Large intestine (tissue), 3 donors: ENCODE data around the gene MGAT4B. TPM values are rescaled to one million over a fixed set of nuclear protein-coding genes. Genes with fewer than 3 reads are reported as not detected.

Experiments
- DNase-seq, 2 donors: peaks; one replicate each; pipeline versions ENCODE4 v3.0.0 to v3.0.0-alpha.2; 2013
- H3K27ac ChIP-seq: one replicate; pipeline ENCODE4 v1.5.1; 2013; ENCODE audit warnings: low read length
- H3K27me3 ChIP-seq: 2 replicates; pipeline ENCODE4 v1.6.1; 2013; ENCODE audit warnings: low read length; ENCODE audit not compliant: control insufficient read depth, insufficient read depth
- H3K36me3 ChIP-seq: 2 replicates; pipeline ENCODE4 v1.6.1; 2013; ENCODE audit warnings: low read length; ENCODE audit not compliant: control insufficient read depth, insufficient read depth
- H3K4me1 ChIP-seq: one replicate; pipeline ENCODE4 v1.6.1; 2013; ENCODE audit warnings: low read length; ENCODE audit not compliant: control insufficient read depth, insufficient read depth
- H3K4me3 ChIP-seq: one replicate; pipeline ENCODE4 v1.5.1; 2013; ENCODE audit warnings: low read length
- H3K9me3 ChIP-seq: one replicate; pipeline ENCODE4 v1.6.1; 2013; ENCODE audit warnings: mild to moderate bottlenecking, low read depth, low read length, moderate library complexity; ENCODE audit not compliant: control insufficient read depth
- WGBS: methylation state at CpG from one replicate; pipeline ENCODE4 v1.1.5; 2013; ENCODE audit warnings: low lambda C conversion rate; ENCODE audit not compliant: insufficient coverage; 5-methylcytosine and 5-hydroxymethylcytosine counted together
- polyA plus RNA-seq: library from polyadenylated mRNA; unstranded; fragments of 120-200 nt; gene quantifications from one replicate; pipeline ENCODE4 v1.2.1, GENCODE V29; 2013

The MGAT4B gene
- polyA plus RNA-seq, 1 donor: 185 TPM

DNA sequence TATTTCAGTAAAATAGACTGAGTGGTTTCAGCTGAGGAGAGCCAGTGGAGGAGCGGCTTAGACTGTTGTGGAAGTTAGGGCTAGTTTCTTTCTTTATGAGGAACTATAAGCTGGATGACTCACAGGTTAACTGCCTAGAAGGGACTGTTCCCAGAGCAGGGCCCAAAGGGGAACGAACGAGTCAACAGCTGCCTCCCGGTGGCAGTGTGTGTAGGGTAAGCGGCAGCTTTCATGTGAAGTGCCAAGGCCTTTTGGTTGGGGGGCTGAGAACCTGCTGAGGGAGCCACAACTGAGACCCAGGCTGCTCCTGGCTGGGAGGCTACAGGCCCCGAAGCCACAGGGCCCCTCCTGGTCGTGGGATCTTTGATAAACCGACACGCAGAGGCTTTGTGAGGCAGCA is 21.0 kb upstream of the MGAT4B start:
- DNase-seq: peak in 1 of 2 donors; percentile 72
- WGBS: 60% methylated on average over 1 of the region's 9 CpGs

DNA sequence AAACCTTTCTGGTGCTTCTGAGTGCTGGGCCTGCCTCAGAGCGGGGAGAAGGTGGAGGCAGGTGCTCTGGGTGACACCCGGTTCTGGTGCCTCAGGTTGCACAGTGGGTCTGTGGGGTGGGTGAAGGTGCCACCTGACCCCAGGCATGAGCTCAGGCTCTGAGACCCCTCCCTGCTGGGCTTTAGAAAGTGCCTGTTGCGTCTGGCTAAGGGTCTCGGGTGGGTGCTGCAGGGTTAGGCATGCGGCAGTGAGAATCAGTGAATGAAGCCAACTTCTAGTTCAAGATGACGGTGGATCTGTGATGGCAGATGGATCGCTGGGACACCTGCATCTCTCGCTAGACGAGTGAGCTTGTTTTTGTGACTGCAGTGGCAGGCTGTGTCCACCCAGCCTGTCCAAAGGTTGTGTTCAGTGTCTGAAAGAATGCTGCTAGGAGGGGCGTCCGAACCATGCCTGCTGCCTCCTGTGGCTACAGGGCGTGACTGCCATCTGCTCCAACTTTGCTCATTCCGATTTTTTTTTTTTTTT is 19.1 kb upstream of the MGAT4B start:
- H3K4me1 ChIP-seq: peaks cover 57% of the 10 kb centered on the region
- H3K27me3 ChIP-seq: no peaks in the 10 kb centered on the region
- DNase-seq: peak; percentile 76 to 86
- H3K4me3 ChIP-seq: no peak overlapping the region
- peaks cover 74% of the 10 kb centered on the region for H3K36me3 ChIP-seq
- peaks cover 6% of the 10 kb centered on the region for H3K9me3 ChIP-seq
- 60% methylated on average over 1 of the region's 13 CpGs for WGBS
- peak overlapping the region; percentile 63 for H3K27ac ChIP-seq

More for the DNA sequence above, 21.0 kb upstream of the MGAT4B start:
- H3K27ac ChIP-seq: peak overlapping the region; percentile 66
- peaks cover 3% of the 10 kb centered on the region for H3K9me3 ChIP-seq
- H3K4me3 ChIP-seq: no peak overlapping the region
- H3K36me3 ChIP-seq: peaks cover 84% of the 10 kb centered on the region
- peaks cover 48% of the 10 kb centered on the region for H3K4me1 ChIP-seq
- H3K27me3 ChIP-seq: no peaks in the 10 kb centered on the region

DNA sequence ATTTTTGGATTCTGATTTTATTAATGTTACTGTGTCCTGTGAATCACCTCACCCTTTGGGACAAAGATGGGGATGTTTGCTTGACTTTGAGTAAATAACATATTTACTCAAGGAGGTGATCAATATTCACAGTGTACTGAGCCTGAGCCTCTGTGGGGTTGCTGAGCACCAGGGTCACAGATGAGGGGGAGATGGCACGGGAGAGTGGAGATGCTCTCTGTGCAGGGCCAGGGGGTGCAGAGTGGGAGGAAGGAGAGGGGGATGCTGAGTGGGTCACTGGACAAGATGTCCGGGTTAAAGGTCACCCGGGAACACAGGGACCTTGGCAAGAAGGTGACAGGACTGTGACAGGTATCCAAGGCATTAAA is 18.1 kb upstream of the MGAT4B start:
- H3K36me3 ChIP-seq: peaks cover 65% of the 10 kb centered on the region
- H3K4me3 ChIP-seq: no peak overlapping the region

DNA sequence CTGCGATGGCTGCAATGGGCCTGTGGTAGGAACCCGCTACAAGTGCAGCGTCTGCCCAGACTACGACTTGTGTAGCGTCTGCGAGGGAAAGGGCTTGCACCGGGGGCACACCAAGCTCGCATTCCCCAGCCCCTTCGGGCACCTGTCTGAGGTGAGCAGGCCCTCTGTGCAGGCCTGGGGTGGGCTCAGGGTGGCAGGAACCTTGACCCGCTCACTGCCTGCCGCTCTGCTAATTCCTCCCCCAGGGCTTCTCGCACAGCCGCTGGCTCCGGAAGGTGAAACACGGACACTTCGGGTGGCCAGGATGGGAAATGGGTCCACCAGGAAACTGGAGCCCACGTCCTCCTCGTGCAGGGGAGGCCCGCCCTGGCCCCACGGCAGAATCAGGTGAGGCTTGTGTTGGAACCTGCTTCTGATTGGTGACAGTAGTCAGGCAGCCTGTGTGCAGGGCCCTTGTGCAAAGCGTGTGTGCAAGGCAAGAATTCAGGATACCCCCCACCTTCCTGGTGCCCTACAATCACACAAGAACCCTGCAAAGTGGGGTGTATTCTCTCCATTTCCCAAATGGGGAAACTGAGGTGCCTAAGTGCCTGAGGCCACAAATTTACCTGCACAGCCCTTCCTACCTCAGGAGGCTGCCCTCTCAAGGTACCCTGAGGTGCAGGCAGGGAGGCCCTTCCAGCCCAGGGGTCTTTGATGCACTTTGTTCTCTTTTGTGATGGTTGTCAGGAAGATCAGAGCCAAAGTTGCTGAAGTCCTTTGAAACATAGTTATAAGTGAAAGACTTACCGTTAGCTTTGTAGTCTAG is 17.5 kb upstream of the MGAT4B start:
- H3K4me1 ChIP-seq: peaks cover 71% of the 10 kb centered on the region
- peaks cover 61% of the 10 kb centered on the region for H3K36me3 ChIP-seq
- no peak overlapping the region for H3K4me3 ChIP-seq
- peaks cover 9% of the 10 kb centered on the region for H3K9me3 ChIP-seq
- H3K27me3 ChIP-seq: no peaks in the 10 kb centered on the region
- no peak for DNase-seq
- WGBS: no CpG with 5 or more reads among the region's 22 CpGs
- no peak overlapping the region for H3K27ac ChIP-seq

More for the DNA sequence above, 18.1 kb upstream of the MGAT4B start:
- H3K4me1 ChIP-seq: peaks cover 65% of the 10 kb centered on the region
- peaks cover 6% of the 10 kb centered on the region for H3K9me3 ChIP-seq
- no peaks in the 10 kb centered on the region for H3K27me3 ChIP-seq
- DNase-seq: no peak
- WGBS: no CpG with 5 or more reads among the region's 3 CpGs
- no peak overlapping the region for H3K27ac ChIP-seq

DNA sequence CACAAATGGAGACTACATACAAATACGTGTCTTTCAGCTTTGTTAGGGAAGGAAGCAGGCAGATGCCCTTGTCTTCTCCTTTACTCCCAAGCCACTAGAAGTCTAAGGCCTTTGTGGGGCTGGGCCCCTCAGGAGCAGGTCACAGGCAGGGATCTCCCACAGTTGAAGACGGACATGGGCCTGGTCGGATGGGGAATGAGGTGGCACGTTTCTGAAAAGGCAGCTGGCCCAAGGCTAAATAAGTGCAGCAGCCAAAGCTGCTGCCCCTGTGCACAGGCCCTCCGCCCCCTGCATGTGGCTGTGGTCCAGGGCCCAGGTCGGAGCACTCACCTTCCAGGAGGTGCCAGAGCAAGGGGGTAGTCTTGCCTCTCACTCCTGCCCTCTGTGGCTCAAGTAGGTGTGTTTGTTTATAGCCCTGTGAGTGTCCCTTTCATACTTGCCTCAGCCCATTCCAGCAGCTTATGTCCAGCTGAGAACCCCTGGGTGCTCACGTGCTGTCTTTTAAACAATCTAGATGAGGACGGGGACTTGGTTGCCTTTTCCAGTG is 15.9 kb upstream of the MGAT4B start:
- no CpG with 5 or more reads among the region's 8 CpGs for WGBS
- H3K9me3 ChIP-seq: peaks cover 11% of the 10 kb centered on the region
- H3K27me3 ChIP-seq: no peaks in the 10 kb centered on the region
- no peak for DNase-seq
- peaks cover 47% of the 10 kb centered on the region for H3K36me3 ChIP-seq
- H3K4me3 ChIP-seq: peak overlapping the region; percentile 94
- H3K27ac ChIP-seq: no peak overlapping the region
- H3K4me1 ChIP-seq: peaks cover 80% of the 10 kb centered on the region

DNA sequence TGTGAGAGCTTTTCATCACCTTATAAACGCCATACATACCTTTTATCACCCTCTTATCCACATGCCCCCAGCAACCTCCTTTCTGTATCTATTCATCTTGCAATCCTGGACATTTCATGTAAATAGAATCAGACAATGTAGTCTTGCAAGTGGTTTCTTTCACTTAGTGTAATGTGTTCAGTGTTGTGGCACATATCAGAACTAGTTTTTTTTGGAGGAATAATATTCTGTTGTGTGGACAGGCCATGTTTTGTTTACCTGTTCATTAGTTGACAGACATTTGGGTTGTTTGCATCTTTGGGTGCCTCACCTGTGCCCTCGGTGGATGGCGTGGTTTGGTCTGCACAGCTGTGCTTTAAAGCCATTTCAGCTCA is 15.4 kb upstream of the MGAT4B start:
- Histone ChIP-seq H3K27me3 (no peaks in the 10 kb centered on the region), H3K4me1 (peaks cover 79% of the 10 kb centered on the region), H3K4me3 (peak overlapping the region; percentile 94), H3K27ac (no peak overlapping the region), H3K9me3 (peaks cover 11% of the 10 kb centered on the region), H3K36me3 (peaks cover 46% of the 10 kb centered on the region)
- DNase-seq: no peak
- no CpG with 5 or more reads among the region's 3 CpGs for WGBS

DNA sequence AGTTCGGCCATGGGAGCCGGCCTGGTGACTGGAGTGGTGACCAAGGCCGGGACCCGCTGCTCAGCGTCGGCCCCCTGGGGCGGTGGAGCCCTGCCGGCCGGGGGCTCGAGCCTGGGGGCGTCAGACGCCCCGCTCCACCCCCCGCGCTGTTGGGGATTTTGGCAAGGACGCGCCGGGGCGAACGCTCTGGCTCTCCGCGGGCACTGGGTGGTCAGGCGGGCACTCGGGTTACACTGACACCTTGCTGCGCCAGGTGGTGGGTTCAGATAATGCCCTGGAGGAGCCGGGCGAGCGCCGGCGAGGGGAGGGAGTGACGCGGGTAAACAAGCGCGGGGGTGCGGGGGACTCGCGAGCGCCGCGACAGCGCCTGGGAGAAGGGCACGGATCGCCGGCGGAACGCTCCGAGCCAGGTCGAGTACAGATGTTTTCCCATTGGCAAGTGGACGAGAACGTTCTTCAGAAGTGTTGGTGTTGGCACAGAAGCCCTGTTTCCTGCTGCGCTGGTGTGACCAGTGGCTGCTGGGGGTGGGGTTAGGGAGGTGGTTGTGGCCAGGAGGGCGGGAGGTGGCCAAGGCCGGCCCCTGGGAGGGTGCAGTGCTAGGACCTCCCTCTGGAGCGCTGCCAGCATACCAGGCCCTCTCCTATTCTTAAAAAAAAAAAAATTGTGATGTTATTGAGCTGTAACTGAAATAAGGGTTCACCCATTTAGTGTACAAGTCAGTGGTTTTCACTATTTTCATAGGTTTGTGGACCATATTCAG is 14.8 kb upstream of the MGAT4B start:
- Histone ChIP-seq H3K36me3 (peaks cover 41% of the 10 kb centered on the region), H3K27ac (peak overlapping the region; percentile 86)
- WGBS: no CpG with 5 or more reads among the region's 54 CpGs

DNA sequence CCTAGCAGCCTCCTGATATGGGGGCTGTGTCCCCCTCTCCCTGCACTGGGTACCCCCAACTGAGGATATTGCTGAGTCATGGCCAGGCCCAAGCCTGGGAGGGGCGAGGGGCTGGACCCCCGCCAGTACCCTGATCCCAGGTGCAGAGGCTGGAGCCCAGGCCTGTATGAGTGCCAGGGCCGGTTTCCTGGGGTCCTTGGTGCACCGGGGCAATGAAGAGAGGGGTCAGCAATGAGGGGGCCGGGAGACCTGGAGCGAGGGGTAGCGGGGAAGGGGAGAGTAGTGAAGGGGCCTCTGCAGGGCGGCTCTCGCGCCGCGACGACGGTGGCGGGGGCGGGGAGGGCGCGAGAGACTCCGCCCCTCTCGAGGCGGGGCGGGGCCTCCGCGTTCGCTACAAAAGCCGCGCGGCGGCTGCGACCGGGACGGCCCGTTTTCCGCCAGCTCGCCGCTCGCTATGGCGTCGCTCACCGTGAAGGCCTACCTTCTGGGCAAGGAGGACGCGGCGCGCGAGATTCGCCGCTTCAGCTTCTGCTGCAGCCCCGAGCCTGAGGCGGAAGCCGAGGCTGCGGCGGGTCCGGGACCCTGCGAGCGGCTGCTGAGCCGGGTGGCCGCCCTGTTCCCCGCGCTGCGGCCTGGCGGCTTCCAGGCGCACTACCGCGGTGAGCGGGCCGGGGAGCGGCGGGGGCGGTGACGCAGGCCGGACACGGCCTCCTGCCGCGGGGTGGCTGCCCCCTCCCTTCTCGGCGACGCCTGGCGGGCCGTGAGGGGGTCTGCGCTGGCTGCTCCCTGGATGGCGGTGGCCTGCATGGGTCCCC is 14.0 kb upstream of the MGAT4B start, which contains the start of gene SQSTM1:
Gene SQSTM1, plus strand, starts transcription at position 423 of the 815 bp plus-strand sequence. Its CDS starts 32 bp downstream, at position 455.
- DNase-seq: peak; percentile 76 to 90
- peaks cover 73% of the 10 kb centered on the region for H3K4me1 ChIP-seq
- peaks cover 11% of the 10 kb centered on the region for H3K9me3 ChIP-seq
- H3K27ac ChIP-seq: peak within 1 kb of the TSS; percentile 86
- no peaks in the 10 kb centered on the region for H3K27me3 ChIP-seq
- WGBS: no CpG with 5 or more reads among the region's 81 CpGs
- peaks cover 33% of the 10 kb centered on the region for H3K36me3 ChIP-seq
- H3K4me3 ChIP-seq: peak within 1 kb of the TSS; percentile 94

More for the DNA sequence above, 14.8 kb upstream of the MGAT4B start:
- Histone ChIP-seq H3K4me1 (peaks cover 77% of the 10 kb centered on the region), H3K27me3 (no peaks in the 10 kb centered on the region), H3K9me3 (peaks cover 11% of the 10 kb centered on the region), H3K4me3 (peak overlapping the region; percentile 94)
- peak; percentile 93 for DNase-seq

DNA sequence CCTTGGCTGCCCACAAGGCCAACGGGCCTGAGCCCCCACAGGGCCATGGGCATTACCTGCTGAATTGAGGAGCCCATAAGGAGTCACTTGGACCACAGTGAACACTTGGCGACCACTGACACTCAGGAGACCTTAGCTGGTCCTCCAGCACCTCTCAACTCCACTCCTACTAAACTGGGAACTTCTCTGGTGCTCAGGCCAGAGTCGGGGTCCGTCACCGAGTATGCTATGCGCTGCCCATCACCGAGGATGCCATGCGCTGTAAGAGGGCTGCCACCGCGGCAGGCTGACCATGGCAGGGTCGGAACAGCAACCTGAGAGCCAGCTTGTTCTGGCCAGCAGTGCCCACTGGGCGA is 13.4 kb upstream of the MGAT4B start:
- H3K36me3 ChIP-seq: peaks cover 28% of the 10 kb centered on the region
- peaks cover 11% of the 10 kb centered on the region for H3K9me3 ChIP-seq
- no CpG with 5 or more reads among the region's 12 CpGs for WGBS
- no peaks in the 10 kb centered on the region for H3K27me3 ChIP-seq
- H3K27ac ChIP-seq: peak overlapping the region; percentile 86
- no peak for DNase-seq
- H3K4me3 ChIP-seq: peak overlapping the region; percentile 94
- peaks cover 67% of the 10 kb centered on the region for H3K4me1 ChIP-seq
